ENCODE results near the gene PRXL2C.

- TF ChIP-seq CTCF (IDR thresholded peaks at IDR 0.05) (peak in 2 of 4 donors; percentile 38 to 49), POLR2A (IDR thresholded peaks at IDR 0.05) (no peak)
These were observed 35.5 kb downstream of the PRXL2C start, which contains the start of gene CDC14B for GRCh38 chr9:96619491-96620180.

All from right lobe of liver (tissue), 4 donors.